Measurements from ENCODE around the gene CHST11. TPM values are rescaled to one million over a fixed set of nuclear protein-coding genes. Genes with fewer than 3 reads are reported as not detected.

Gene CHST11
- total RNA-seq, 2 donors from 2014 or later: 4.6 to 14.5 TPM

GRCh38 chr12:104634044-104634443 is 177.3 kb downstream of the CHST11 start:
- Histone ChIP-seq H3K4me1 (no peaks in the 10 kb centered on the region), H3K9me3 (no peaks in the 10 kb centered on the region), H3K27me3 (no peaks in the 10 kb centered on the region), H3K36me3 (replicated peaks in 1 of 2; ENCODE audit: insufficient read depth in 1 of 2, low read depth in 2 of 2) (no peaks in the 10 kb centered on the region), H3K27ac (no peak overlapping the region), H3K4me3 (no peak overlapping the region)
- no peak for ATAC-seq
- no peak for DNase-seq
- TF ChIP-seq POLR2A (IDR thresholded peaks at IDR 0.05): no peak
- no peak for TF ChIP-seq CTCF (IDR thresholded peaks at IDR 0.05)
- 79 to 87% methylated on average over 4 of the region's 4 CpGs for WGBS, 2 donors
- intact Hi-C loops (cut with DNase I): no loop called here

GRCh38 chr12:104634852-104635251 is 178.1 kb downstream of the CHST11 start:
- Histone ChIP-seq H3K4me3 (no peak overlapping the region), H3K4me1 (no peaks in the 10 kb centered on the region), H3K27me3 (no peaks in the 10 kb centered on the region), H3K27ac (no peak overlapping the region), H3K36me3 (replicated peaks in 1 of 2; ENCODE audit: insufficient read depth in 1 of 2, low read depth in 2 of 2) (no peaks in the 10 kb centered on the region), H3K9me3 (no peaks in the 10 kb centered on the region)
- intact Hi-C loops (cut with DNase I): no loop called here
- 83 to 94% methylated on average over 3 of the region's 3 CpGs for WGBS, 2 donors
- ATAC-seq (no peak), DNase-seq (no peak)
- TF ChIP-seq CTCF (IDR thresholded peaks at IDR 0.05) (no peak), POLR2A (IDR thresholded peaks at IDR 0.05) (no peak)

- intact Hi-C loops (cut with DNase I): no loop called here
- WGBS, 2 donors: 94 to 98% methylated on average over 6 of the region's 6 CpGs
Observed at GRCh38 chr12:104635607-104636343, 179.0 kb downstream of the CHST11 start.

GRCh38 chr12:104636496-104636895 is 179.7 kb downstream of the CHST11 start:
- H3K36me3 ChIP-seq (replicated peaks in 1 of 2; ENCODE audit: insufficient read depth in 1 of 2, low read depth in 2 of 2): no peaks in the 10 kb centered on the region
- H3K27ac ChIP-seq: no peak overlapping the region
- H3K9me3 ChIP-seq: no peaks in the 10 kb centered on the region
- TF ChIP-seq POLR2A (IDR thresholded peaks at IDR 0.05) (no peak), CTCF (IDR thresholded peaks at IDR 0.05) (no peak)
- H3K27me3 ChIP-seq: no peaks in the 10 kb centered on the region
- intact Hi-C loops (cut with DNase I): no loop called here
- H3K4me3 ChIP-seq: no peak overlapping the region
- DNase-seq (no peak), ATAC-seq (no peak)
- no peaks in the 10 kb centered on the region for H3K4me1 ChIP-seq
- WGBS, 2 donors: 69 to 85% methylated on average over 2 of the region's 2 CpGs

More at GRCh38 chr12:104635607-104636343, 179.0 kb downstream of the CHST11 start:
- Histone ChIP-seq H3K36me3 (replicated peaks in 1 of 2; ENCODE audit: insufficient read depth in 1 of 2, low read depth in 2 of 2) (no peaks in the 10 kb centered on the region), H3K4me1 (no peaks in the 10 kb centered on the region), H3K27ac (no peak overlapping the region), H3K27me3 (no peaks in the 10 kb centered on the region), H3K4me3 (no peak overlapping the region), H3K9me3 (no peaks in the 10 kb centered on the region)
- ATAC-seq (no peak), DNase-seq (no peak)
- no peak for TF ChIP-seq CTCF (IDR thresholded peaks at IDR 0.05)
- no peak for TF ChIP-seq POLR2A (IDR thresholded peaks at IDR 0.05)

- no peak overlapping the region for H3K27ac ChIP-seq
- no peak overlapping the region for H3K4me3 ChIP-seq
- H3K27me3 ChIP-seq: no peaks in the 10 kb centered on the region
- no peaks in the 10 kb centered on the region for H3K9me3 ChIP-seq
- ATAC-seq (peak; percentile 21), DNase-seq (peak in 1 of 4 donors; percentile 31)
- no peaks in the 10 kb centered on the region for H3K4me1 ChIP-seq
- intact Hi-C loops (cut with DNase I): no loop called here
- H3K36me3 ChIP-seq (replicated peaks in 1 of 2; ENCODE audit: insufficient read depth in 1 of 2, low read depth in 2 of 2): no peaks in the 10 kb centered on the region
- no peak for TF ChIP-seq POLR2A (IDR thresholded peaks at IDR 0.05)
- no peak for TF ChIP-seq CTCF (IDR thresholded peaks at IDR 0.05)
- 59 to 80% methylated on average over 6 of the region's 6 CpGs for WGBS, 2 donors
Observed at GRCh38 chr12:104637604-104638003, 180.9 kb downstream of the CHST11 start.
